Measurements from ENCODE around the gene RARB. TPM values are rescaled to one million over a fixed set of nuclear protein-coding genes. Genes with fewer than 3 reads are reported as not detected.

Gene RARB
- total RNA-seq, 1 donor from 2014 or later = not detected

GRCh38 chr3:25540273-25540672 is 112.2 kb downstream of the RARB start:
- H3K4me3 Mint-ChIP-seq = no peak overlapping the region
- intact Hi-C loops (cut with micrococcal nuclease) = no loop called here
- peaks cover 6% of the 10 kb centered on the region for H3K27me3 Mint-ChIP-seq (ENCODE audit: insufficient read depth)
- H3K4me1 Mint-ChIP-seq (ENCODE audit: low read depth) = no peaks in the 10 kb centered on the region
- DNase-seq (ENCODE audit: low spot score) = no peak
- H3K36me3 Mint-ChIP-seq (ENCODE audit: low read depth) = no peaks in the 10 kb centered on the region
- no peaks in the 10 kb centered on the region for H3K9me3 Mint-ChIP-seq
- H3K27ac Mint-ChIP-seq = no peak overlapping the region

- H3K27ac Mint-ChIP-seq = no peak overlapping the region
- peaks cover 5% of the 10 kb centered on the region for H3K27me3 Mint-ChIP-seq (ENCODE audit: insufficient read depth)
- intact Hi-C loops (cut with micrococcal nuclease) = no loop called here
- no peaks in the 10 kb centered on the region for H3K36me3 Mint-ChIP-seq (ENCODE audit: low read depth)
- H3K4me1 Mint-ChIP-seq (ENCODE audit: low read depth) = no peaks in the 10 kb centered on the region
- no peak overlapping the region for H3K4me3 Mint-ChIP-seq
- no peak for DNase-seq (ENCODE audit: low spot score)
- no peaks in the 10 kb centered on the region for H3K9me3 Mint-ChIP-seq
Measured at GRCh38 chr3:25542492-25543039, 114.5 kb downstream of the RARB start.

- Mint-ChIP-seq H3K4me1 (ENCODE audit: low read depth) (no peaks in the 10 kb centered on the region), H3K9me3 (no peaks in the 10 kb centered on the region), H3K27me3 (ENCODE audit: insufficient read depth) (peaks cover 1% of the 10 kb centered on the region), H3K36me3 (ENCODE audit: low read depth) (no peaks in the 10 kb centered on the region), H3K27ac (no peak overlapping the region), H3K4me3 (no peak overlapping the region)
- DNase-seq (ENCODE audit: low spot score) = no peak
- intact Hi-C loops (cut with micrococcal nuclease) = no loop called here
Measured at GRCh38 chr3:25547103-25547502, 119.0 kb downstream of the RARB start.

- H3K4me1 Mint-ChIP-seq (ENCODE audit: low read depth) = no peaks in the 10 kb centered on the region
- intact Hi-C loops (cut with micrococcal nuclease) = no loop called here
- no peak overlapping the region for H3K4me3 Mint-ChIP-seq
- peaks cover 4% of the 10 kb centered on the region for H3K27me3 Mint-ChIP-seq (ENCODE audit: insufficient read depth)
- no peak overlapping the region for H3K27ac Mint-ChIP-seq
- no peak for DNase-seq (ENCODE audit: low spot score)
- no peaks in the 10 kb centered on the region for H3K9me3 Mint-ChIP-seq
- H3K36me3 Mint-ChIP-seq (ENCODE audit: low read depth) = no peaks in the 10 kb centered on the region
Measured at GRCh38 chr3:25547943-25548674, 120.0 kb downstream of the RARB start.

GRCh38 chr3:25548836-25549235 is 120.8 kb downstream of the RARB start:
- intact Hi-C loops (cut with micrococcal nuclease) = no loop called here
- Mint-ChIP-seq H3K27me3 (ENCODE audit: insufficient read depth) (peaks cover 4% of the 10 kb centered on the region), H3K27ac (no peak overlapping the region), H3K4me1 (ENCODE audit: low read depth) (no peaks in the 10 kb centered on the region), H3K9me3 (no peaks in the 10 kb centered on the region), H3K4me3 (no peak overlapping the region), H3K36me3 (ENCODE audit: low read depth) (no peaks in the 10 kb centered on the region)
- DNase-seq (ENCODE audit: low spot score) = no peak

GRCh38 chr3:25552251-25552650 is 124.2 kb downstream of the RARB start:
- H3K27ac Mint-ChIP-seq = no peak overlapping the region
- H3K36me3 Mint-ChIP-seq (ENCODE audit: low read depth) = no peaks in the 10 kb centered on the region
- H3K4me1 Mint-ChIP-seq (ENCODE audit: low read depth) = no peaks in the 10 kb centered on the region
- no peak overlapping the region for H3K4me3 Mint-ChIP-seq
- peaks cover 3% of the 10 kb centered on the region for H3K27me3 Mint-ChIP-seq (ENCODE audit: insufficient read depth)
- intact Hi-C loops (cut with micrococcal nuclease) = loop anchor here (5.0 kb wide), 1 partner anchor 1405 kb away; no protein-coding TSS in a partner anchor
- no peaks in the 10 kb centered on the region for H3K9me3 Mint-ChIP-seq
- DNase-seq (ENCODE audit: low spot score) = no peak

GRCh38 chr3:25554376-25554775 is 126.3 kb downstream of the RARB start:
- Mint-ChIP-seq H3K36me3 (ENCODE audit: low read depth) (no peaks in the 10 kb centered on the region), H3K27ac (no peak overlapping the region), H3K4me1 (ENCODE audit: low read depth) (no peaks in the 10 kb centered on the region), H3K27me3 (ENCODE audit: insufficient read depth) (peaks cover 3% of the 10 kb centered on the region), H3K4me3 (no peak overlapping the region), H3K9me3 (no peaks in the 10 kb centered on the region)
- intact Hi-C loops (cut with micrococcal nuclease) = loop anchor here (5.0 kb wide), 1 partner anchor 1403 kb away; no protein-coding TSS in a partner anchor
- DNase-seq (ENCODE audit: low spot score) = no peak

- Mint-ChIP-seq H3K27ac (no peak overlapping the region), H3K36me3 (ENCODE audit: low read depth) (no peaks in the 10 kb centered on the region), H3K27me3 (ENCODE audit: insufficient read depth) (peaks cover 3% of the 10 kb centered on the region), H3K9me3 (no peaks in the 10 kb centered on the region), H3K4me3 (no peak overlapping the region), H3K4me1 (ENCODE audit: low read depth) (no peaks in the 10 kb centered on the region)
- no peak for DNase-seq (ENCODE audit: low spot score)
- intact Hi-C loops (cut with micrococcal nuclease) = no loop called here
Measured at GRCh38 chr3:25555695-25556437, 127.8 kb downstream of the RARB start.

- Mint-ChIP-seq H3K4me1 (ENCODE audit: low read depth) (no peaks in the 10 kb centered on the region), H3K27me3 (ENCODE audit: insufficient read depth) (peaks cover 3% of the 10 kb centered on the region), H3K27ac (no peak overlapping the region), H3K36me3 (ENCODE audit: low read depth) (no peaks in the 10 kb centered on the region), H3K9me3 (no peaks in the 10 kb centered on the region), H3K4me3 (no peak overlapping the region)
- intact Hi-C loops (cut with micrococcal nuclease) = no loop called here
- no peak for DNase-seq (ENCODE audit: low spot score)
Measured at GRCh38 chr3:25556447-25556846, 128.4 kb downstream of the RARB start.

- Mint-ChIP-seq H3K9me3 (no peaks in the 10 kb centered on the region), H3K27ac (no peak overlapping the region), H3K4me1 (ENCODE audit: low read depth) (no peaks in the 10 kb centered on the region), H3K4me3 (no peak overlapping the region), H3K27me3 (ENCODE audit: insufficient read depth) (no peaks in the 10 kb centered on the region), H3K36me3 (ENCODE audit: low read depth) (no peaks in the 10 kb centered on the region)
- DNase-seq (ENCODE audit: low spot score) = no peak
- intact Hi-C loops (cut with micrococcal nuclease) = no loop called here
Measured at GRCh38 chr3:25557694-25558093, 129.6 kb downstream of the RARB start.

GRCh38 chr3:25558121-25558520 is 130.1 kb downstream of the RARB start:
- intact Hi-C loops (cut with micrococcal nuclease) = no loop called here

GRCh38 chr3:25558796-25559195 is 130.7 kb downstream of the RARB start:
- intact Hi-C loops (cut with micrococcal nuclease) = no loop called here
- no peak for DNase-seq (ENCODE audit: low spot score)
- Mint-ChIP-seq H3K36me3 (ENCODE audit: low read depth) (no peaks in the 10 kb centered on the region), H3K4me3 (no peak overlapping the region), H3K9me3 (no peaks in the 10 kb centered on the region), H3K27ac (no peak overlapping the region), H3K27me3 (ENCODE audit: insufficient read depth) (no peaks in the 10 kb centered on the region), H3K4me1 (ENCODE audit: low read depth) (no peaks in the 10 kb centered on the region)

More at GRCh38 chr3:25558121-25558520, 130.1 kb downstream of the RARB start:
- no peaks in the 10 kb centered on the region for H3K9me3 Mint-ChIP-seq
- no peaks in the 10 kb centered on the region for H3K4me1 Mint-ChIP-seq (ENCODE audit: low read depth)
- H3K27me3 Mint-ChIP-seq (ENCODE audit: insufficient read depth) = no peaks in the 10 kb centered on the region
- H3K36me3 Mint-ChIP-seq (ENCODE audit: low read depth) = no peaks in the 10 kb centered on the region
- DNase-seq (ENCODE audit: low spot score) = no peak
- H3K27ac Mint-ChIP-seq = no peak overlapping the region
- no peak overlapping the region for H3K4me3 Mint-ChIP-seq

GRCh38 chr3:25563601-25564000 is 135.5 kb downstream of the RARB start:
- intact Hi-C loops (cut with micrococcal nuclease) = no loop called here
- no peaks in the 10 kb centered on the region for H3K36me3 Mint-ChIP-seq (ENCODE audit: low read depth)
- no peaks in the 10 kb centered on the region for H3K9me3 Mint-ChIP-seq
- no peak overlapping the region for H3K27ac Mint-ChIP-seq
- no peaks in the 10 kb centered on the region for H3K4me1 Mint-ChIP-seq (ENCODE audit: low read depth)
- DNase-seq (ENCODE audit: low spot score) = no peak
- H3K27me3 Mint-ChIP-seq (ENCODE audit: insufficient read depth) = no peaks in the 10 kb centered on the region
- no peak overlapping the region for H3K4me3 Mint-ChIP-seq

Measured in activated T-helper 1 cell treated with anti-CD3 and anti-CD28 coated beads, Interleukin-12 subunit alpha, Interleukin-12 subunit beta, Interleukin-2, Interleukin-4 antibody, amounts not matched to agents 30 ng/mL and 10 ng/mL and 1 ng/mL, durations not matched to agents 14 hours and 24 hours and 36 hours (primary cell).